ENCODE data around the gene ROR1.
"Not testable (repeated sequence)": the region's sequence is repeated elsewhere in the genome, so short reads cannot be mapped to it uniquely, and the experiment has no call there.

Gene ROR1

GRCh38 chr1:63825111-63825510 lies 51.3 kb downstream of the ROR1 start:
- TF ChIP-seq, protein P1, sequence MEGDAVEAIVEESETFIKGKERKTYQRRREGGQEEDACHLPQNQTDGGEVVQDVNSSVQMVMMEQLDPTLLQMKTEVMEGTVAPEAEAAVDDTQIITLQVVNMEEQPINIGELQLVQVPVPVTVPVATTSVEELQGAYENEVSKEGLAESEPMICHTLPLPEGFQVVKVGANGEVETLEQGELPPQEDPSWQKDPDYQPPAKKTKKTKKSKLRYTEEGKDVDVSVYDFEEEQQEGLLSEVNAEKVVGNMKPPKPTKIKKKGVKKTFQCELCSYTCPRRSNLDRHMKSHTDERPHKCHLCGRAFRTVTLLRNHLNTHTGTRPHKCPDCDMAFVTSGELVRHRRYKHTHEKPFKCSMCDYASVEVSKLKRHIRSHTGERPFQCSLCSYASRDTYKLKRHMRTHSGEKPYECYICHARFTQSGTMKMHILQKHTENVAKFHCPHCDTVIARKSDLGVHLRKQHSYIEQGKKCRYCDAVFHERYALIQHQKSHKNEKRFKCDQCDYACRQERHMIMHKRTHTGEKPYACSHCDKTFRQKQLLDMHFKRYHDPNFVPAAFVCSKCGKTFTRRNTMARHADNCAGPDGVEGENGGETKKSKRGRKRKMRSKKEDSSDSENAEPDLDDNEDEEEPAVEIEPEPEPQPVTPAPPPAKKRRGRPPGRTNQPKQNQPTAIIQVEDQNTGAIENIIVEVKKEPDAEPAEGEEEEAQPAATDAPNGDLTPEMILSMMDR (IDR thresholded peaks at IDR 0.05; ENCODE audit: low read depth, low read length, missing control alignments) = no peak
- DNase-seq (ENCODE audit: extremely low read depth, low read depth) = no peak
- no peak overlapping the region for H3K4me3 ChIP-seq (replicated peaks; ENCODE audit: low read depth, low read length)

DNA sequence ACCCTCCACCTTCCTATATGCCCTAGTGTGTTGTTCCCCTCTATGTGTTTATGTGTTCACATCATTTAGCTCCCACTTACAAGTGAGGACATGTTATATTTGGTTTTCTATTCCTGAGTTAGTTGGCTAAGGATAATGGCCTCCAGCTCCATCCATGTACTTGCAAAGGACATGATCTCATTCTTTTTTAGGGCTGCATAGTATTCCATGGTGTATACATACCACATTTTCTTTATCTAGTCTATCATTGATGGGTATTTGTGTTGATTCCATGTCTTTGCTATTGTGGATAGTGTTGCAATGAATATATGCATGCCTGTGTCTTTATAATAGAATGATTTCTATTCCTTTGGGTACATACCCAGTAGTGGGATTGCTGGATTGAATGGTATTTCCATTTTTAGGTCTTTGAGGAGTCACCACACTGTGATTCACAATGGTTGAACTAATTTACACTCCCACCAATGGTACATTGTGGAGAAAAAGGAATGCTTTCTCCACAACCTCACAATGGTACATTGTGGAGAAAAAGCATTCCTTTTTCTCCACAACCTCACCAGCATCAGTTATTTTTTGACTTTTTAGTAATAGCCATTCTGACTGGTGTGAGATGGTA lies 52.5 kb downstream of the ROR1 start:
- not testable (repeated sequence) for H3K4me3 ChIP-seq (replicated peaks; ENCODE audit: low read depth, low read length); DNase-seq (ENCODE audit: extremely low read depth, low read depth)

DNA sequence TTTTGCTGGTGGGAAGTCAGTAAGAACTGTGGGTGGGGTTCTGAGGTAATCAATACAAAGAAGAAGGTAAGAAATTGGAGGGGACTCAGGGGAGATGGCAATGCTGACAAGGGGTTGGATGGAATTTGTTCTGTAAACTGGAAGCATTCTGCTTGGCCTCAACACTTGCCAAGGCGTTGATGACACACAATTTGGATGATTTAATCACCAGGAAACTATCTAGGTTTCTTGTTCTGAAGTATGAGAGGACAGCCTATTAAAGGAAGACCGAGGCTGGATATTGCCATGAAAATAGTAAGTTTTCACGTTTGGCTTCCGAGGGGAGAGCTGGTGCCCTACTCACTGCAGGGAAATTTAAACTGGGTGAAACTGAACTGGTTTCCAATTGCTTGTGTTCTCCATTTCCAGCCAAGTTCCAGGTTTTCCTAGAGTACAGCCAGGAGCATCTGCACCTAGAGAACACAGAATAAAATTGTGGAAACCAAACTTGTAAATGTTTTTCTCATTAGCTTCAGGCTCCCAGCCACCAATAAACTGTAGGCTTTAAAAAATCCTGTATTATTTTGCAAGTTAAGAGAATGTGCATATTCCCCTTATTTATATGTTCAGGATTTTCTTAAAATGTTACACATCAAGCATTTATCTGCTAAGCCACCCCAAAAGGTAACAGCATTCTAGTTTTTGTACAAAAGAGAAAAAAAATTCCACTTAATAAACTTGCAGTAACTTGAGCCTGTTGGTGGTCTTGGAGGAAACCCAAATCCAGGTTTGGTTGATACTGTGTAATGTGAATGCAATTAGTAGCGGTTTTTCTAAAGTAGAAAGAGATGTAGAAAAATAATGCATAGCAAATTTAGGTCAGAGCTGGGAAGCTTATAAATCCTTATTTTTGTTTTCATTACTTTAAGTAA lies 53.8 kb downstream of the ROR1 start:
- H3K4me3 ChIP-seq (replicated peaks; ENCODE audit: low read depth, low read length) = no peak overlapping the region
- no peak for DNase-seq (ENCODE audit: extremely low read depth, low read depth)
- TF ChIP-seq, protein P1 (IDR thresholded peaks at IDR 0.05; ENCODE audit: low read depth, low read length, missing control alignments) = no peak

DNA sequence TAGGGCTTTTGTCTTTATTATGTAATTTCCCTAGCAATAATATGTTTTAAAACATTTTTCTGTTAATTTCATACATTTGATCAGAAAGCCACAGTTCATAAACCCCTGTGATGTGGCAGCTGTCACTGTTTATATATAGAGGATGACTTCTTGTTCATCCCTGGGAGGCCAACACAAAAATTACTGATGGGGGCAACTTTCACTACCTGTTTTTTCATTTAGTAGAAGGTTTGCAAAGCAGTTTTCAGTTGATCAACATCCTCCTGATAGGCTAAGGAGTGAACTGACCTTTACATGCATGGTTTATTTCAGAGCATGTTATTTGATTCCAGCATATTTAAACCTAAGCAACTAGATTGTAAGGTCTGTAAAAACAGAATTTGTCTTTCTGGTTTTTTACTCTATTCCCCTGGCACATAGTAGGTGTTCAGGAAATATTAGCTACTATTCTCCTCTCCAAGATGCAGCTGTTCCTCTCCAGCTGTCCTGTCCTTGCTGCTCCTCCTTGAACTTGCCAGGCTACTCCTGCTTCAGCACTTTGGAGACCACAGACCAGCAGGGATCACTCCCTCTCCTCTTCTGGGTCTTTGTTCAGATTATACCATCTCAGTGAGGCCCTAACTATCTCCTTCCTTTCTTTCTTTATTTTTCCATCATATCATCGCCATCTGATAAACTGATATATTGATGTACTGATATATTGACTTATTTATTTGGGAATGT lies 54.7 kb downstream of the ROR1 start:
- TF ChIP-seq, protein P1 (IDR thresholded peaks at IDR 0.05; ENCODE audit: low read depth, low read length, missing control alignments) = no peak

DNA sequence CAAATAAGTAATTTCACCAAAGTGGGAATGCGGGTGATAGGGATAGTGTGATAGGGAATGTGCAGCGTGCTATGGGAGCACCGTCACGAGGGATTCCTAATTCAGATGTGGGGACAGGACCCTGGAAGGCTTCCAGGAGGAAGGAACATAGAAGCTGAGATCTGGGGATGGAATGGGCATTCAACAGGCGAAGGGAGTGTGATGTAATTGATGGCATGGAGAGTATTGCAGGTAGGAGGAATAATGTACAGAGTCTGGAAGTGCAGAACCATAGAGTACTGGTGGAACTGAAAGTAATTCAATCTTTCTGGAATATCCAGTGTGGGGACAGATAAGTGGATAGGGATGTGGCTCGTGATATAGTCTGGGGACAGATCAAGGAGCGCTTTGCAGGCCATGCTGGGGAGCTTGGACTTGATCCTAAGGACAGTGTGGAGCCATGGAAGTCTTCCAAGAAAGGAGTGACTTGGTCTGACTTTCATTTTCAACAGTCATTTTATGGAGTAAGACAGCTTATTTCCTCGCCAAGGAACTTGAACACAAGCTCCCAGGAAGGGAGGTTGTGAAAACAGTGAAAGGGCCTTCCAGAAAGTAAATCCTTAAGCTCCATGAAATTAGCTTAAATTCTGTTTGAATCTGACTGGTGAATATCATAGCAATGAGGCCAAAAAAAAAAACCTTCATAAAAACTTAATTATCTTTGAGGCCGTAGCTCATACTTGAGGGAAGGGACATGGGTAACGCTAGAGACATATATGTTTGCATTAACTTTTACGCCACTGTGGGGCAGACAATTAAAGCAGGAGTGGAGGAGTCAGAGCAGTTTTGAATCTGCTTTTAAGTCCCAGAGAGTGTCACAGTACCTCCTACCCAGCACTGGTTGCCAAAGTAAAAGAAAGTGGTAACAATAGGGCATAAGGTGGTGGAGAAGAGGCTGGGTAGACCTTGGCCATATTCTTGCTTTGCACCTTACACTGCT lies 55.8 kb downstream of the ROR1 start:
- H3K4me3 ChIP-seq (replicated peaks; ENCODE audit: low read depth, low read length) = no peak overlapping the region
- TF ChIP-seq, protein P1 (IDR thresholded peaks at IDR 0.05; ENCODE audit: low read depth, low read length, missing control alignments) = no peak
- no peak for DNase-seq (ENCODE audit: extremely low read depth, low read depth)

More for the DNA sequence above, 54.7 kb downstream of the ROR1 start:
- H3K4me3 ChIP-seq (replicated peaks; ENCODE audit: low read depth, low read length) = no peak overlapping the region
- no peak for DNase-seq (ENCODE audit: extremely low read depth, low read depth)

DNA sequence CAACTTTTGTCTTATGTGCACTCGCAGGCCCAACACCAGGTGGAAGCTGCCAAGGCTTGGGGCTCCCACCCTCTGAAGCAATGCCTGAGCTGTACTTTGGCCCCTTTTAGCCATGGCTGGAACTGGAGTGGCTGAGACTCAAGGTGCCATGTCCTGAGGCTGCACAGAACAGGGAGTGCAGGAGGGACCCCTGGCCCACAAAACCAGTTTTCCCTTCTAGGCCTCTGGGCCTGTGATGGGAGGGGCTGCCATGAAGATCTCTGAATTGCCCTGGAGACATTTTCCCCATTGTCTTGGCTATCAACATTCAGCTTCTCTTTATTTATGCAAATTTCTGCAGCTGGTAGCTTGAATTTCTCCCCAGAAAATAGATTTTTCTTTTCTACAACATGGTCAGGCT lies 57.6 kb downstream of the ROR1 start:
- TF ChIP-seq, protein P1 (IDR thresholded peaks at IDR 0.05; ENCODE audit: low read depth, low read length, missing control alignments) = no peak
- no peak for DNase-seq (ENCODE audit: extremely low read depth, low read depth)
- H3K4me3 ChIP-seq (replicated peaks; ENCODE audit: low read depth, low read length) = no peak overlapping the region
